ENCODE results near the gene CSMD2.

CSMD2 gene

GRCh38 chr1:34156739-34157138 lies 8.3 kb downstream of the CSMD2 start:
- DNase-seq (ENCODE audit: low read depth, low spot score) = peak; percentile 19

GRCh38 chr1:34155860-34156259 lies 9.2 kb downstream of the CSMD2 start:
- DNase-seq (ENCODE audit: low read depth, low spot score) = no peak

- no peak for DNase-seq (ENCODE audit: low read depth, low spot score)
These were observed 11.8 kb downstream of the CSMD2 start for GRCh38 chr1:34153246-34153645.

- DNase-seq (ENCODE audit: low read depth, low spot score) = peak; percentile 92
These were observed 15.5 kb downstream of the CSMD2 start for GRCh38 chr1:34149501-34149900.

- peak; percentile 7 for DNase-seq (ENCODE audit: low read depth, low spot score)
These were observed 17.7 kb downstream of the CSMD2 start for GRCh38 chr1:34147301-34147700.

- DNase-seq (ENCODE audit: low read depth, low spot score) = no peak
These were observed 20.3 kb downstream of the CSMD2 start for GRCh38 chr1:34144766-34145165.

- no peak for DNase-seq (ENCODE audit: low read depth, low spot score)
These were observed 21.1 kb downstream of the CSMD2 start for GRCh38 chr1:34143975-34144374.

- no peak for DNase-seq (ENCODE audit: low read depth, low spot score)
These were observed 24.9 kb downstream of the CSMD2 start for GRCh38 chr1:34140011-34140676.

GRCh38 chr1:34137411-34137810 lies 27.6 kb downstream of the CSMD2 start:
- no peak for DNase-seq (ENCODE audit: low read depth, low spot score)

GRCh38 chr1:34132161-34132420 lies 32.9 kb downstream of the CSMD2 start:
- no peak for DNase-seq (ENCODE audit: low read depth, low spot score)

GRCh38 chr1:34131396-34132160 lies 33.5 kb downstream of the CSMD2 start:
- no peak for DNase-seq (ENCODE audit: low read depth, low spot score)

GRCh38 chr1:34130306-34130705 lies 34.7 kb downstream of the CSMD2 start:
- DNase-seq (ENCODE audit: low read depth, low spot score) = no peak

- no peak for DNase-seq (ENCODE audit: low read depth, low spot score)
These were observed 35.4 kb downstream of the CSMD2 start for GRCh38 chr1:34129630-34130029.

- no peak for DNase-seq (ENCODE audit: low read depth, low spot score)
These were observed 36.7 kb downstream of the CSMD2 start for GRCh38 chr1:34128186-34128889.

GRCh38 chr1:34127006-34128000 lies 37.7 kb downstream of the CSMD2 start:
- DNase-seq (ENCODE audit: low read depth, low spot score) = no peak

- no peak for DNase-seq (ENCODE audit: low read depth, low spot score)
These were observed 38.5 kb downstream of the CSMD2 start for GRCh38 chr1:34126486-34126885.

GRCh38 chr1:34125721-34126380 lies 39.2 kb downstream of the CSMD2 start:
- no peak for DNase-seq (ENCODE audit: low read depth, low spot score)

GRCh38 chr1:34122080-34122932 lies 42.7 kb downstream of the CSMD2 start:
- no peak for DNase-seq (ENCODE audit: low read depth, low spot score)

GRCh38 chr1:34115233-34115632 lies 49.8 kb downstream of the CSMD2 start:
- no peak for DNase-seq (ENCODE audit: low read depth, low spot score)

GRCh38 chr1:34113887-34114286 lies 51.1 kb downstream of the CSMD2 start:
- DNase-seq (ENCODE audit: low read depth, low spot score) = peak; percentile 93

Data from ELF-1 (cell line).